RWPE1 (cell line): ENCODE results near the gene SPEF2.
A peak's percentile ranks its signal among the peaks of the same experiment; 100 is the strongest.

Experiments used
- CTCF ChIA-PET: fragments of 350-600 bp; sonication (Branson Sonifier 250); formaldehyde crosslinking; extraction: SDS; loops from one replicate; lab custom pipeline; 2021; lab: Yijun Ruan, JAX
- POLR2A ChIA-PET: fragments of 400-600 bp; formaldehyde crosslinking; extraction: SDS; loops from one replicate; lab custom pipeline; 2020; ENCODE audit warnings: antibody characterized with exemption; ENCODE audit not compliant: low non-redundant PET; lab: Yijun Ruan, JAX
- DNase-seq: peaks from one replicate; pipeline ENCODE4 v3.0.0; 2012; ENCODE audit warnings: low spot score
- H3K27ac ChIP-seq: fragments of 450-650 bp; 2 replicates; pipeline ENCODE4 v1.5.1; 2017
- TF ChIP-seq, protein P1 (sequence below): fragments of 450-650 bp; conservative IDR thresholded peaks from 2 replicates; pipeline ENCODE4 v1.5.1; 2017; ENCODE audit warnings: low read depth, mild to moderate bottlenecking

SPEF2 gene

DNA sequence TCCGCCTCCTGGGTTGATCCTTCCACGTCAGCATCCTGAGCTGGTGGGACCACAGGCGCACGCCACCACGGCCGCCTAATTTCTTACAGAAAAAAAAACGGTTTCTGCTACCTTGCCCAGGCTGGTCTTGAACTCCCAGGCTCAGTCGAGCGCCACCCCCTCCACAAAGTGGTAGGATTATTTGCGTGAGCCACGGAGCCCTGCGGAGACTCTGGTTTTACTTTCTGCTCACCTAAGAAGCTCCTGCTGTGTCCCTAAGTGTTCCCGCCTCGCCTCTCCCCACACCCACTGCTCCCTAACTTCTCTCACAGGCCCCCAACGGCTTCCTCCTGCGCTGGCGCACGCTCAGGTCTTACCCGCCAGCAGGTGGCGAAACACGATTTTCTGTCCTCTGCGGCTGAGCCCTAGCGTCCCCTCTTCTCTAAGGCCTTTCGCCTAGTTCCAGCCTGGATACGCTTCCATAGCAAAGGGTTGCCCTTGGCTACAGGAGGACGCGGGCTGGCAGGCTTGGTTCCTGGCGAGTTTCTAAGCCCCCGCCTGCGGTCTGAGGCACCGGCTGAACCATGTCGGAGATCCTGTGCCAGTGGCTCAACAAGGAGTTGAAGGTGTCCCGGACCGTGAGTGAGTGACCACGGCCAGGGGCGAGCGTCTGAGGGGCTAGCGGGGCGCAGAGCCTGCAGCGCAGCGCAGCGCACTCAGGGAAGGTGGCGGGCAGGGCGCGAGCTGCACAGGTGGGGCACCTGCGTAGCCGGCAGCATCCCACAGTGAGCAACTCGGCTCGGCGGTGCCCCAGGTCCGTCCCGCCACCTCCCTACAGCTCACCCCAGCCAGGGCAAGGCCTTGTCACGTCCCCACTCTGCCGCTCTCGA, at the start of gene SPEF2:
Gene SPEF2 (plus strand): TSS at position 429 of the 869 bp plus-strand sequence. CDS start 135 bp downstream, at position 564.
- ChIA-PET CTCF (interaction anchor here (0.6 to 1.1 kb wide), 9 partner anchors 21 to 931 kb away, joined by 3 to 7 read pairs (median 3); no protein-coding TSS in a partner anchor), POLR2A (no interaction called here)
- TF ChIP-seq, protein P1, sequence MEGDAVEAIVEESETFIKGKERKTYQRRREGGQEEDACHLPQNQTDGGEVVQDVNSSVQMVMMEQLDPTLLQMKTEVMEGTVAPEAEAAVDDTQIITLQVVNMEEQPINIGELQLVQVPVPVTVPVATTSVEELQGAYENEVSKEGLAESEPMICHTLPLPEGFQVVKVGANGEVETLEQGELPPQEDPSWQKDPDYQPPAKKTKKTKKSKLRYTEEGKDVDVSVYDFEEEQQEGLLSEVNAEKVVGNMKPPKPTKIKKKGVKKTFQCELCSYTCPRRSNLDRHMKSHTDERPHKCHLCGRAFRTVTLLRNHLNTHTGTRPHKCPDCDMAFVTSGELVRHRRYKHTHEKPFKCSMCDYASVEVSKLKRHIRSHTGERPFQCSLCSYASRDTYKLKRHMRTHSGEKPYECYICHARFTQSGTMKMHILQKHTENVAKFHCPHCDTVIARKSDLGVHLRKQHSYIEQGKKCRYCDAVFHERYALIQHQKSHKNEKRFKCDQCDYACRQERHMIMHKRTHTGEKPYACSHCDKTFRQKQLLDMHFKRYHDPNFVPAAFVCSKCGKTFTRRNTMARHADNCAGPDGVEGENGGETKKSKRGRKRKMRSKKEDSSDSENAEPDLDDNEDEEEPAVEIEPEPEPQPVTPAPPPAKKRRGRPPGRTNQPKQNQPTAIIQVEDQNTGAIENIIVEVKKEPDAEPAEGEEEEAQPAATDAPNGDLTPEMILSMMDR = peak; percentile 94
- peak; percentile 84 for DNase-seq
- H3K27ac ChIP-seq = peak within 1 kb of the TSS; percentile 48

DNA sequence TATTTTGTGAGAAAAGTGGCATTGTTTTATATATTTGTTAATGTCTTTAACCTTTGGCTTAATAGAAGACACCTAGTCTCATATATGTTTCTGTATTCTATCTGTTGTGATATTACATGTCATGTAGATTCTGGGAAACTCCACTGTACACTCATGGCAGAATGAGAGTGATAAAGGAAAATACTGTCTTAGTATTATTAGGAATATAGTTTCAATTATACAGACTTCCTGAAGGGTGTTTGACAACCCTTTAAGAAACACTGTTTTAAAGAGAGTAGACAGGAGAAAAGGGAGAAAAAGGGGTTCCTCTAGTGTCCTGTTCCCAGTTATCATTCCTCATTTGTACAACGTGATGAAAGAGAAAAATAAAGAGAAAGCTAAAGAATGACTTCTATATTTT, 42.1 kb upstream of the SPEF2 start:
- TF ChIP-seq, protein P1 = no peak
- no peak for DNase-seq
- H3K27ac ChIP-seq = no peak overlapping the region
- ChIA-PET POLR2A (no interaction called here), CTCF (no interaction called here)

DNA sequence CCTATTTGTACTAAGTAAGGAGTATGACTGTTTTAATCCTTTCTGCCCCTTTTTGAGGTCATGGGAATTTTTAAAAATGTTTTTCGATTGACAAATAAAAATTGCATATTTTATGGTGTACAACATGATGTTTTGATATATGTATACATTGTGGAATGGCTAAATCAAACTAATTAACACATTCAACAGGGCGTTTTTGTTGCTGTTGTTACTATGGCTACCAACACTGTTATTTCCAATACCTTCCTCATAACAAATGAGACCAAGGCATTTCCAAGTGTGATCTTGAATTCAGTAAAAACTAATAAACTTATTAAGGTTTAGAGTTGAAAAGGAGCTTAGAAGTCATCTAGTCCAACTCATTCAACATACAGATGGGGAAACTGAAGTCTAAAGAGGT, 30.2 kb upstream of the SPEF2 start:
- H3K27ac ChIP-seq = no peak overlapping the region
- no peak for DNase-seq
- ChIA-PET CTCF (no interaction called here), POLR2A (no interaction called here)
- TF ChIP-seq, protein P1 = no peak

GRCh38 chr5:35593338-35593737, 24.3 kb upstream of the SPEF2 start:
- no peak for DNase-seq
- ChIA-PET POLR2A (no interaction called here), CTCF (interaction anchor here (0.6 kb wide), 1 partner anchor 52 kb away, joined by 3 read pairs; no protein-coding TSS in a partner anchor)
- no peak overlapping the region for H3K27ac ChIP-seq
- TF ChIP-seq, protein P1 = no peak

DNA sequence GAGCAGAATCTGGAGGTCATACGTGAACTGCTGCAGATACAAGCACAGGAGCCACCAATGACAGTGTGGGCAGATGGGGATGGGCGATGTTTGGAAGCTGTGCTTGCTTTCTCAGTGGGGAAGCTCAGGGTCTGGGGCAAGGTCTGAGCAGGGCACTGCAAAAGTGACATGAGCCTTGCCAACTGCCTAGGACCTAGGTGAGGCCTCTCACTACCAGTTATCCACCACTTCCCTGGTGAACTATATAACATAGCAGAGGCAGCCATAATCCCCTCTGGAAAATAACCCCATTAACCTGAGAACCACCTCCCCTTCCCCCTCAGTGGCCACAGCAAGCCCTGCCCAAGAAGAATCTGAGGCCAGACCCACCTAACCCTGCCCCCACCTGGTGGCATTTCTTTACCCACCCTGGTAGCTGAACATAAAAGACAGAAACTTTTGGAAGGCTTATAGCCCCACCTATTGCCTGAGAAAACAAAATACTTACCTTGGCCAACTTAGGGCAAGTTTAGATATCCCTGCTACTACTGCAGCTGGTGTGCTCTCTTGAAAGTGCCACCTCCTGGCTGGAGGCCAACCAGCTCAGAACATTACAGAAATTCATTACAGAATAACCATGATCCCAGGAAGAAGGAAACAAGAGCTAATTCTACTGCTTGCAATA, 18.8 kb upstream of the SPEF2 start:
- POLR2A ChIA-PET = no interaction called here
- CTCF ChIA-PET = interaction anchor here (0.7 kb wide), 1 partner anchor 112 kb away, joined by 3 read pairs; no protein-coding TSS in a partner anchor
- no peak for DNase-seq
- TF ChIP-seq, protein P1 = no peak
- no peak overlapping the region for H3K27ac ChIP-seq

DNA sequence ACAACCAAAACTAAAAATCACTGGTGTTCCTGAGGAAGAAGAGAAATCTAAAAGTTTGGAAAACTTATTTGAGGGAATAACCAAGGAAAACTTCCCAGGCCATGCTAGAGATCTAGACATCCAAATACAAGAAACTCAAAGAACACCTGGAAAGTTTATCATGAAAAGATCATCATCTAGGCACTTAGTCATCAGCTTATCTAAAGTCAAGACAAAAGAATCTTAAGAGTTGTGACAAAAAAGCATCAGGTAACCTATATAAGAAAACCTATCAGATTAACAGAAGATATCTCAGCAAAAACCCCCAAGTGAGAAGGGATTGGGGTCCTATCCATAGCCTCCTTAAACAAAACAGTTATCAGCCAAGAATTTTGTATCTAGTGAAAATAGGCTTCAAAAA, 17.1 kb upstream of the SPEF2 start:
- ChIA-PET CTCF (no interaction called here), POLR2A (no interaction called here)
- no peak for DNase-seq
- H3K27ac ChIP-seq = no peak overlapping the region
- TF ChIP-seq, protein P1 = no peak
